H1 (cell line): ENCODE results near the gene CHCHD3. TPM values are rescaled to one million over a fixed set of nuclear protein-coding genes. Genes with fewer than 3 reads are reported as not detected.

Experiments
- CTCF ChIA-PET: fragments of 300-600 bp; sonication (Branson Sonifier 250); formaldehyde crosslinking; loops from one replicate; lab custom pipeline; 2021; ENCODE audit not compliant: partially characterized antibody; lab: Charles Lee
- POLR2A ChIA-PET: fragments of 300-600 bp; sonication (Branson Sonifier 250); formaldehyde crosslinking; loops from one replicate; lab custom pipeline; 2021; ENCODE audit warnings: inconsistent platforms; ENCODE audit not compliant: partially characterized antibody; lab: Charles Lee
- DNase-seq, 2 experiments: peaks; one replicate each; pipeline versions ENCODE4 v3.0.0 to v3.0.0-alpha.2; 2010 to 2022; ENCODE audit warnings: low spot score in 2 of 2, low read depth in 1 of 2, mixed read lengths in 1 of 2
- FAIRE-seq: peaks from 2 replicates; lab custom pipeline; 2011; peaks lifted over from hg19 to GRCh38; lab: Jason Lieb, UNC
- H2AFZ ChIP-seq: 2 replicates; pipeline ENCODE4 v1.8.1; 2012; ENCODE audit warnings: low read length, inconsistent platforms
- H2AK5ac ChIP-seq: 2 replicates; pipeline ENCODE4 v1.6.1; 2013; ENCODE audit warnings: low read depth, low read length
- H2BK120ac ChIP-seq: replicated peaks from 2 replicates; pipeline ENCODE3; 2013; ENCODE audit warnings: low read depth, low read length, inconsistent platforms
- H2BK12ac ChIP-seq: 2 replicates; pipeline ENCODE4 v1.6.1; 2013; ENCODE audit warnings: low read depth, low read length
- H2BK15ac ChIP-seq: 2 replicates; pipeline ENCODE4 v1.6.1; 2013; ENCODE audit warnings: low read length
- H2BK20ac ChIP-seq: 2 replicates; pipeline ENCODE4 v1.6.1; 2013; ENCODE audit warnings: low read length
- H2BK5ac ChIP-seq: 2 replicates; pipeline ENCODE4 v1.6.1; 2013; ENCODE audit warnings: low read depth, low read length
- H3K14ac ChIP-seq: 2 replicates; pipeline ENCODE4 v1.6.1; 2013; ENCODE audit warnings: inconsistent platforms; ENCODE audit not compliant: insufficient read length
- H3K18ac ChIP-seq: 2 replicates; pipeline ENCODE4 v1.6.1; 2013; ENCODE audit warnings: low read length; ENCODE audit errors: extremely low read depth
- H3K23ac ChIP-seq: 2 replicates; pipeline ENCODE4 v1.6.1; 2013; ENCODE audit warnings: inconsistent platforms; ENCODE audit not compliant: insufficient read length
- H3K23me2 ChIP-seq: 2 replicates; pipeline ENCODE4 v1.6.1; 2013; ENCODE audit warnings: low read depth, low read length
- H3K27ac ChIP-seq: 2 replicates; pipeline ENCODE4 v1.6.1; 2011; ENCODE audit warnings: low read depth, low read length, inconsistent platforms
- H3K27me3 ChIP-seq, 4 experiments: replicated peaks in 1 of 4; 1 replicate in 1 of 4; 2 replicates in 3 of 4; pipeline versions ENCODE4 v1.6.1 to v1.8.1; 2011 to 2013; ENCODE audit warnings: low read length in 3 of 4, mild to moderate bottlenecking in 3 of 4, inconsistent platforms in 2 of 4, mixed read lengths in 2 of 4, moderate library complexity in 1 of 4; ENCODE audit not compliant: control insufficient read depth in 3 of 4, insufficient read depth in 3 of 4; ENCODE audit errors: extremely low read depth in 1 of 4
- H3K36me3 ChIP-seq, 4 experiments: 2 replicates each; pipeline versions ENCODE4 v1.6.1 to v1.8.1; 2011 to 2013; ENCODE audit warnings: mild to moderate bottlenecking in 4 of 4, low read length in 3 of 4, moderate library complexity in 2 of 4, control low read depth in 1 of 4, inconsistent platforms in 1 of 4; ENCODE audit not compliant: insufficient read depth in 4 of 4, control insufficient read depth in 2 of 4
- H3K4ac ChIP-seq: replicated peaks from 2 replicates; pipeline ENCODE3; 2013; ENCODE audit warnings: low read length, low read depth, mixed read lengths, inconsistent platforms; ENCODE audit not compliant: insufficient read length
- H3K4me1 ChIP-seq, 4 experiments: replicated peaks in 1 of 4; 1 replicate in 1 of 4; 2 replicates in 3 of 4; pipeline versions ENCODE4 v1.6.1 to v1.8.1; 2011 to 2013; ENCODE audit warnings: low read length in 3 of 4, inconsistent platforms in 2 of 4, mixed read lengths in 1 of 4; ENCODE audit not compliant: insufficient read depth in 4 of 4, control insufficient read depth in 3 of 4
- H3K4me2 ChIP-seq, 2 experiments: 2 replicates each; pipeline versions ENCODE4 v1.6.1 to v1.8.1; 2011 to 2013; ENCODE audit warnings: low read depth in 2 of 2, low read length in 2 of 2, control low read depth in 1 of 2, inconsistent platforms in 1 of 2, mild to moderate bottlenecking in 1 of 2; ENCODE audit not compliant: insufficient read depth in 1 of 2
- H3K4me3 ChIP-seq, 4 experiments: fragments of 200-600, 300-600 bp in 1 of 4; sonication (generic), shearing (Covaris generic), sonication (Bioruptor Twin) in 1 of 4; 2 replicates each; pipeline versions ENCODE4 v1.5.1 to v1.8.1; 2011 to 2016; ENCODE audit warnings: low read length in 4 of 4, low read depth in 3 of 4, control low read depth in 2 of 4, inconsistent platforms in 2 of 4, mild to moderate bottlenecking in 2 of 4, mixed read lengths in 1 of 4, moderate library complexity in 1 of 4; ENCODE audit not compliant: insufficient read depth in 2 of 4; ENCODE audit errors: extremely low read depth in 1 of 4
- H3K56ac ChIP-seq: replicated peaks from 2 replicates; pipeline ENCODE3; 2013; ENCODE audit warnings: low read depth, mild to moderate bottlenecking, mixed read lengths, low read length, inconsistent platforms; ENCODE audit not compliant: insufficient read length
- H3K79me1 ChIP-seq: 2 replicates; pipeline ENCODE4 v1.6.1; 2013; ENCODE audit warnings: low read depth, low read length, control low read depth
- H3K79me2 ChIP-seq, 2 experiments: 2 replicates each; pipeline versions ENCODE4 v1.6.1 to v1.8.1; 2012 to 2013; ENCODE audit warnings: low read length in 2 of 2, mild to moderate bottlenecking in 2 of 2, inconsistent platforms in 1 of 2; ENCODE audit not compliant: insufficient read depth in 2 of 2, control insufficient read depth in 1 of 2
- H3K9ac ChIP-seq, 4 experiments: replicated peaks in 1 of 4; 1 replicate in 1 of 4; 2 replicates in 3 of 4; pipeline versions ENCODE4 v1.6.1 to v1.8.1; 2011 to 2013; ENCODE audit warnings: low read depth in 3 of 4, low read length in 3 of 4, control low read depth in 2 of 4, mild to moderate bottlenecking in 2 of 4, moderate library complexity in 2 of 4, inconsistent platforms in 1 of 4; ENCODE audit errors: extremely low read depth in 1 of 4
- H3K9me3 ChIP-seq, 2 experiments: 2 replicates each; pipeline versions ENCODE4 v1.6.1 to v1.8.1; 2012 to 2013; ENCODE audit warnings: mild to moderate bottlenecking in 2 of 2, moderate library complexity in 2 of 2, control low read depth in 1 of 2, inconsistent platforms in 1 of 2, low read depth in 1 of 2, low read length in 1 of 2, mixed read lengths in 1 of 2; ENCODE audit not compliant: insufficient read depth in 2 of 2
- H4K20me1 ChIP-seq, 2 experiments: replicated peaks in 1 of 2; 2 replicates each; pipeline versions ENCODE3 to v1.8.1; 2011 to 2013; ENCODE audit warnings: inconsistent platforms in 2 of 2, low read length in 2 of 2, mild to moderate bottlenecking in 1 of 2; ENCODE audit not compliant: insufficient read depth in 2 of 2, control insufficient read depth in 1 of 2
- H4K5ac ChIP-seq: 2 replicates; pipeline ENCODE4 v1.6.1; 2013; ENCODE audit warnings: low read length, low read depth, mixed read lengths, inconsistent platforms; ENCODE audit not compliant: insufficient read length
- H4K8ac ChIP-seq: 2 replicates; pipeline ENCODE4 v1.8.0; 2013; ENCODE audit warnings: mild to moderate bottlenecking, moderate library complexity, low read length, inconsistent platforms; ENCODE audit not compliant: insufficient read depth; ENCODE audit errors: extremely low read depth
- H4K91ac ChIP-seq: replicated peaks from 2 replicates; pipeline ENCODE3; 2013; ENCODE audit warnings: low read length, mixed read lengths, inconsistent platforms; ENCODE audit not compliant: insufficient read length
- SUZ12 ChIP-seq: fragments of 200-600 bp; sonication (generic); IDR thresholded peaks from 2 replicates; pipeline ENCODE4 v1.6.1; 2012; ENCODE audit warnings: mild to moderate bottlenecking, inconsistent platforms, low read length, moderate library complexity, mixed read lengths
- WGBS, 2 experiments: shearing (Covaris generic) in 1 of 2; methylation state at CpG; one replicate each; pipeline versions ENCODE4 v1.1.6 to v1.1.7; 2013 to 2015; ENCODE audit warnings: low lambda C conversion rate in 2 of 2, mixed read lengths in 2 of 2, inconsistent platforms in 1 of 2, low coverage in 1 of 2, missing lambda C conversion rate in 1 of 2; ENCODE audit not compliant: insufficient replicate concordance in 2 of 2, insufficient coverage in 1 of 2, insufficient read length in 1 of 2; ENCODE audit errors: extremely low coverage in 1 of 2, missing lambda C conversion rate in 1 of 2; 5-methylcytosine and 5-hydroxymethylcytosine counted together
- polyA plus RNA-seq, 7 experiments: library from polyadenylated mRNA; depleted of rRNA in 3 of 7; stranded (reverse) in 5 of 7; unstranded in 2 of 7; fragments of >200 nt in 5 of 7; fragments of 200-250 nt in 2 of 7; gene quantifications; 1 replicate in 5 of 7; 2 replicates in 1 of 7; 4 replicates in 1 of 7; pipeline versions ENCODE4 v1.2.1 to v1.2.3, GENCODE V29; 2011 to 2013; ENCODE audit warnings: missing spikeins in 2 of 7, mixed read lengths in 2 of 7
- total RNA-seq: library from RNA; stranded (reverse); fragmentation: NEBNext Ultra II Directional; extraction: Animal tissue kit (Norgen Biotek cat#: 25700); gene quantifications from 2 replicates; pipeline ENCODE4 v1.2.1, GENCODE V29; 2021

The CHCHD3 gene
- total and polyA plus RNA-seq, 2 of the 8 experiments (the other 6 are each of a cell fraction or from before 2014, with no cell fraction given): 42.9 to 137 TPM

GRCh38 chr7:132859199-132859598 lies 222.7 kb downstream of the CHCHD3 start:
- H3K18ac ChIP-seq: no peak overlapping the region
- no peak overlapping the region for H3K27ac ChIP-seq
- no peak for FAIRE-seq
- no peak overlapping the region for H2BK12ac ChIP-seq
- H3K23ac ChIP-seq: no peak overlapping the region
- no peak overlapping the region for H3K56ac ChIP-seq
- WGBS, 2 experiments: 83% methylated on average over 1 of the region's 1 CpG; no CpG with 5 or more reads in 1 of the 2 experiments
- no peak overlapping the region for H3K4ac ChIP-seq
- H3K23me2 ChIP-seq: no peaks in the 10 kb centered on the region
- H3K4me2 ChIP-seq: no peak overlapping the region
- H3K79me1 ChIP-seq: no peaks in the 10 kb centered on the region; the same call in 1 of the 2 replicates
- no peak overlapping the region for H3K9ac ChIP-seq
- no peaks in the 10 kb centered on the region for H3K36me3 ChIP-seq
- H2BK15ac ChIP-seq: no peak overlapping the region
- 0 out of 4 replicates have a peak, but pooled peaks cover 0 to 3% of the 10 kb centered on the region in 2 experiments for H3K9me3 ChIP-seq
- POLR2A ChIA-PET: no interaction called here
- H3K4me1 ChIP-seq: peaks cover 0 to 3% (median under 1%) of the 10 kb centered on the region in 4 experiments; a peak in 1 of 7 replicates
- H3K4me3 ChIP-seq: no peak overlapping the region
- no peak overlapping the region for H2AFZ ChIP-seq
- no peak overlapping the region for H2BK120ac ChIP-seq
- H3K79me2 ChIP-seq: 0 out of 4 replicates have a peak, but pooled peaks cover 0 to 8% of the 10 kb centered on the region in 2 experiments
- H4K8ac ChIP-seq: no peak overlapping the region
- DNase-seq: no peak
- H2AK5ac ChIP-seq: no peak overlapping the region
- no peak overlapping the region for H2BK20ac ChIP-seq
- H4K20me1 ChIP-seq: no peaks in the 10 kb centered on the region
- H4K5ac ChIP-seq: no peak overlapping the region
- H3K14ac ChIP-seq: no peak overlapping the region
- CTCF ChIA-PET: no interaction called here
- H4K91ac ChIP-seq: no peak overlapping the region
- H2BK5ac ChIP-seq: no peak overlapping the region
- H3K27me3 ChIP-seq: no peaks in the 10 kb centered on the region
- no peak for TF ChIP-seq SUZ12
